H1 (cell line): Measurements from ENCODE around the gene TBC1D2B. TPM values are rescaled to one million over a fixed set of nuclear protein-coding genes. Genes with fewer than 3 reads are reported as not detected.

ENCODE experiments used
- CTCF ChIA-PET: fragments of 300-600 bp; sonication (Branson Sonifier 250); formaldehyde crosslinking; loops from one replicate; lab custom pipeline; 2021; ENCODE audit not compliant: partially characterized antibody; lab: Charles Lee
- POLR2A ChIA-PET: fragments of 300-600 bp; sonication (Branson Sonifier 250); formaldehyde crosslinking; loops from one replicate; lab custom pipeline; 2021; ENCODE audit warnings: inconsistent platforms; ENCODE audit not compliant: partially characterized antibody; lab: Charles Lee
- DNase-seq, 2 experiments: peaks; one replicate each; pipeline versions ENCODE4 v3.0.0 to v3.0.0-alpha.2; 2010 to 2022; ENCODE audit warnings: low spot score in 2 of 2, low read depth in 1 of 2, mixed read lengths in 1 of 2
- FAIRE-seq: peaks from 2 replicates; lab custom pipeline; 2011; peaks lifted over from hg19 to GRCh38; lab: Jason Lieb, UNC
- H2AFZ ChIP-seq: 2 replicates; pipeline ENCODE4 v1.8.1; 2012; ENCODE audit warnings: low read length, inconsistent platforms
- H2AK5ac ChIP-seq: 2 replicates; pipeline ENCODE4 v1.6.1; 2013; ENCODE audit warnings: low read depth, low read length
- H2BK120ac ChIP-seq: replicated peaks from 2 replicates; pipeline ENCODE3; 2013; ENCODE audit warnings: low read depth, low read length, inconsistent platforms
- H2BK12ac ChIP-seq: 2 replicates; pipeline ENCODE4 v1.6.1; 2013; ENCODE audit warnings: low read depth, low read length
- H2BK15ac ChIP-seq: 2 replicates; pipeline ENCODE4 v1.6.1; 2013; ENCODE audit warnings: low read length
- H2BK20ac ChIP-seq: 2 replicates; pipeline ENCODE4 v1.6.1; 2013; ENCODE audit warnings: low read length
- H2BK5ac ChIP-seq: 2 replicates; pipeline ENCODE4 v1.6.1; 2013; ENCODE audit warnings: low read depth, low read length
- H3K14ac ChIP-seq: 2 replicates; pipeline ENCODE4 v1.6.1; 2013; ENCODE audit warnings: inconsistent platforms; ENCODE audit not compliant: insufficient read length
- H3K18ac ChIP-seq: 2 replicates; pipeline ENCODE4 v1.6.1; 2013; ENCODE audit warnings: low read length; ENCODE audit errors: extremely low read depth
- H3K23ac ChIP-seq: 2 replicates; pipeline ENCODE4 v1.6.1; 2013; ENCODE audit warnings: inconsistent platforms; ENCODE audit not compliant: insufficient read length
- H3K23me2 ChIP-seq: 2 replicates; pipeline ENCODE4 v1.6.1; 2013; ENCODE audit warnings: low read depth, low read length
- H3K27ac ChIP-seq: 2 replicates; pipeline ENCODE4 v1.6.1; 2011; ENCODE audit warnings: low read depth, low read length, inconsistent platforms
- H3K27me3 ChIP-seq, 4 experiments: replicated peaks in 1 of 4; 1 replicate in 1 of 4; 2 replicates in 3 of 4; pipeline versions ENCODE4 v1.6.1 to v1.8.1; 2011 to 2013; ENCODE audit warnings: low read length in 3 of 4, mild to moderate bottlenecking in 3 of 4, inconsistent platforms in 2 of 4, mixed read lengths in 2 of 4, moderate library complexity in 1 of 4; ENCODE audit not compliant: control insufficient read depth in 3 of 4, insufficient read depth in 3 of 4; ENCODE audit errors: extremely low read depth in 1 of 4
- H3K36me3 ChIP-seq, 4 experiments: 2 replicates each; pipeline versions ENCODE4 v1.6.1 to v1.8.1; 2011 to 2013; ENCODE audit warnings: mild to moderate bottlenecking in 4 of 4, low read length in 3 of 4, moderate library complexity in 2 of 4, control low read depth in 1 of 4, inconsistent platforms in 1 of 4; ENCODE audit not compliant: insufficient read depth in 4 of 4, control insufficient read depth in 2 of 4
- H3K4ac ChIP-seq: replicated peaks from 2 replicates; pipeline ENCODE3; 2013; ENCODE audit warnings: low read length, low read depth, mixed read lengths, inconsistent platforms; ENCODE audit not compliant: insufficient read length
- H3K4me1 ChIP-seq, 4 experiments: replicated peaks in 1 of 4; 1 replicate in 1 of 4; 2 replicates in 3 of 4; pipeline versions ENCODE4 v1.6.1 to v1.8.1; 2011 to 2013; ENCODE audit warnings: low read length in 3 of 4, inconsistent platforms in 2 of 4, mixed read lengths in 1 of 4; ENCODE audit not compliant: insufficient read depth in 4 of 4, control insufficient read depth in 3 of 4
- H3K4me2 ChIP-seq, 2 experiments: 2 replicates each; pipeline versions ENCODE4 v1.6.1 to v1.8.1; 2011 to 2013; ENCODE audit warnings: low read depth in 2 of 2, low read length in 2 of 2, control low read depth in 1 of 2, inconsistent platforms in 1 of 2, mild to moderate bottlenecking in 1 of 2; ENCODE audit not compliant: insufficient read depth in 1 of 2
- H3K4me3 ChIP-seq, 4 experiments: fragments of 200-600, 300-600 bp in 1 of 4; sonication (generic), shearing (Covaris generic), sonication (Bioruptor Twin) in 1 of 4; 2 replicates each; pipeline versions ENCODE4 v1.5.1 to v1.8.1; 2011 to 2016; ENCODE audit warnings: low read length in 4 of 4, low read depth in 3 of 4, control low read depth in 2 of 4, inconsistent platforms in 2 of 4, mild to moderate bottlenecking in 2 of 4, mixed read lengths in 1 of 4, moderate library complexity in 1 of 4; ENCODE audit not compliant: insufficient read depth in 2 of 4; ENCODE audit errors: extremely low read depth in 1 of 4
- H3K56ac ChIP-seq: replicated peaks from 2 replicates; pipeline ENCODE3; 2013; ENCODE audit warnings: low read depth, mild to moderate bottlenecking, mixed read lengths, low read length, inconsistent platforms; ENCODE audit not compliant: insufficient read length
- H3K79me1 ChIP-seq: 2 replicates; pipeline ENCODE4 v1.6.1; 2013; ENCODE audit warnings: low read depth, low read length, control low read depth
- H3K79me2 ChIP-seq, 2 experiments: 2 replicates each; pipeline versions ENCODE4 v1.6.1 to v1.8.1; 2012 to 2013; ENCODE audit warnings: low read length in 2 of 2, mild to moderate bottlenecking in 2 of 2, inconsistent platforms in 1 of 2; ENCODE audit not compliant: insufficient read depth in 2 of 2, control insufficient read depth in 1 of 2
- H3K9ac ChIP-seq, 4 experiments: replicated peaks in 1 of 4; 1 replicate in 1 of 4; 2 replicates in 3 of 4; pipeline versions ENCODE4 v1.6.1 to v1.8.1; 2011 to 2013; ENCODE audit warnings: low read depth in 3 of 4, low read length in 3 of 4, control low read depth in 2 of 4, mild to moderate bottlenecking in 2 of 4, moderate library complexity in 2 of 4, inconsistent platforms in 1 of 4; ENCODE audit errors: extremely low read depth in 1 of 4
- H3K9me3 ChIP-seq, 2 experiments: 2 replicates each; pipeline versions ENCODE4 v1.6.1 to v1.8.1; 2012 to 2013; ENCODE audit warnings: mild to moderate bottlenecking in 2 of 2, moderate library complexity in 2 of 2, control low read depth in 1 of 2, inconsistent platforms in 1 of 2, low read depth in 1 of 2, low read length in 1 of 2, mixed read lengths in 1 of 2; ENCODE audit not compliant: insufficient read depth in 2 of 2
- H4K20me1 ChIP-seq, 2 experiments: replicated peaks in 1 of 2; 2 replicates each; pipeline versions ENCODE3 to v1.8.1; 2011 to 2013; ENCODE audit warnings: inconsistent platforms in 2 of 2, low read length in 2 of 2, mild to moderate bottlenecking in 1 of 2; ENCODE audit not compliant: insufficient read depth in 2 of 2, control insufficient read depth in 1 of 2
- H4K5ac ChIP-seq: 2 replicates; pipeline ENCODE4 v1.6.1; 2013; ENCODE audit warnings: low read length, low read depth, mixed read lengths, inconsistent platforms; ENCODE audit not compliant: insufficient read length
- H4K8ac ChIP-seq: 2 replicates; pipeline ENCODE4 v1.8.0; 2013; ENCODE audit warnings: mild to moderate bottlenecking, moderate library complexity, low read length, inconsistent platforms; ENCODE audit not compliant: insufficient read depth; ENCODE audit errors: extremely low read depth
- H4K91ac ChIP-seq: replicated peaks from 2 replicates; pipeline ENCODE3; 2013; ENCODE audit warnings: low read length, mixed read lengths, inconsistent platforms; ENCODE audit not compliant: insufficient read length
- BACH1 ChIP-seq: IDR thresholded peaks from 2 replicates; pipeline ENCODE4 v1.6.1; 2012; ENCODE audit warnings: low read length, improper control_type of control experiment
- KDM5A ChIP-seq: fragments of 200-600 bp; IDR thresholded peaks from 2 replicates; pipeline ENCODE4 v1.7.1; 2012; ENCODE audit warnings: mild to moderate bottlenecking, low read length, inconsistent platforms, mixed read lengths
- POLR2AphosphoS5 ChIP-seq: IDR thresholded peaks from 2 replicates; pipeline ENCODE4 v1.6.1; 2011; ENCODE audit warnings: low read depth, low read length
- RNF2 ChIP-seq: fragments of 200-900, 300-1000 bp; sonication (generic); IDR thresholded peaks from 2 replicates; pipeline ENCODE4 v1.7.1; 2016; ENCODE audit warnings: borderline replicate concordance, low read depth, mild to moderate bottlenecking, antibody characterized with exemption, low read length; ENCODE audit not compliant: poor library complexity, severe bottlenecking; ENCODE audit errors: missing control alignments
- WGBS, 2 experiments: shearing (Covaris generic) in 1 of 2; methylation state at CpG; one replicate each; pipeline versions ENCODE4 v1.1.6 to v1.1.7; 2013 to 2015; ENCODE audit warnings: low lambda C conversion rate in 2 of 2, mixed read lengths in 2 of 2, inconsistent platforms in 1 of 2, low coverage in 1 of 2, missing lambda C conversion rate in 1 of 2; ENCODE audit not compliant: insufficient replicate concordance in 2 of 2, insufficient coverage in 1 of 2, insufficient read length in 1 of 2; ENCODE audit errors: extremely low coverage in 1 of 2, missing lambda C conversion rate in 1 of 2; 5-methylcytosine and 5-hydroxymethylcytosine counted together
- polyA plus RNA-seq, 7 experiments: library from polyadenylated mRNA; depleted of rRNA in 3 of 7; stranded (reverse) in 5 of 7; unstranded in 2 of 7; fragments of >200 nt in 5 of 7; fragments of 200-250 nt in 2 of 7; gene quantifications; 1 replicate in 5 of 7; 2 replicates in 1 of 7; 4 replicates in 1 of 7; pipeline versions ENCODE4 v1.2.1 to v1.2.3, GENCODE V29; 2011 to 2013; ENCODE audit warnings: missing spikeins in 2 of 7, mixed read lengths in 2 of 7
- total RNA-seq: library from RNA; stranded (reverse); fragmentation: NEBNext Ultra II Directional; extraction: Animal tissue kit (Norgen Biotek cat#: 25700); gene quantifications from 2 replicates; pipeline ENCODE4 v1.2.1, GENCODE V29; 2021

TBC1D2B gene
- total and polyA plus RNA-seq, 2 of the 8 experiments (the other 6 are each of a cell fraction or from before 2014, with no cell fraction given) = 11.9 to 19.5 TPM

- no peak for TF ChIP-seq POLR2AphosphoS5
- no peak for TF ChIP-seq KDM5A
- no peak for TF ChIP-seq RNF2
- no peak for TF ChIP-seq BACH1
- TF ChIP-seq, all 59 proteins: peak for 0
- H3K23ac ChIP-seq = no peak overlapping the region
- H3K4me1 ChIP-seq = no peaks in the 10 kb centered on the region
- no peak overlapping the region for H3K27ac ChIP-seq
- H2AFZ ChIP-seq = no peak overlapping the region
- ChIA-PET POLR2A (no interaction called here), CTCF (interaction anchor here (0.9 to 1.2 kb wide), 5 partner anchors 10 to 162 kb away, joined by 3 to 4 read pairs (median 3); no protein-coding TSS in a partner anchor)
- H4K8ac ChIP-seq = no peak overlapping the region; the same call in 1 of the 2 replicates
- no peaks in the 10 kb centered on the region for H3K79me2 ChIP-seq
- H3K9me3 ChIP-seq = no peaks in the 10 kb centered on the region
- peaks cover 1 to 5% of the 10 kb centered on the region in 2 experiments for H4K20me1 ChIP-seq
- WGBS, 2 experiments = 100% methylated on average over 1 of the region's 1 CpG; no CpG with 5 or more reads in 1 of the 2 experiments
- no peak overlapping the region for H3K4me3 ChIP-seq
- H3K14ac ChIP-seq = no peak overlapping the region
- no peak overlapping the region for H3K9ac ChIP-seq
- no peaks in the 10 kb centered on the region for H3K27me3 ChIP-seq
- no peak overlapping the region for H2BK20ac ChIP-seq
- H3K36me3 ChIP-seq = peaks cover 2 to 16% (median 5%) of the 10 kb centered on the region in 4 experiments; a peak in 6 of 8 replicates
- no peak overlapping the region for H2BK12ac ChIP-seq
- H4K91ac ChIP-seq = no peak overlapping the region
- H3K4me2 ChIP-seq = no peak overlapping the region
- no peak overlapping the region for H3K56ac ChIP-seq
- no peaks in the 10 kb centered on the region for H3K23me2 ChIP-seq
- H2BK15ac ChIP-seq = no peak overlapping the region
- H3K79me1 ChIP-seq = no peaks in the 10 kb centered on the region
- DNase-seq = no peak
- H2BK5ac ChIP-seq = no peak overlapping the region
- no peak overlapping the region for H3K18ac ChIP-seq
- no peak overlapping the region for H3K4ac ChIP-seq
- no peak for FAIRE-seq
- H4K5ac ChIP-seq = no peak overlapping the region
- H2AK5ac ChIP-seq = no peak overlapping the region
- no peak overlapping the region for H2BK120ac ChIP-seq
These were observed 60.7 kb downstream of the TBC1D2B start for GRCh38 chr15:78016860-78017259.
